T-cell (primary cell): ENCODE measurements around the gene AKAP8. TPM values are rescaled to one million over a fixed set of nuclear protein-coding genes. Genes with fewer than 3 reads are reported as not detected.

ENCODE experiments used
- ATAC-seq, 4 experiments: fragments of 200-7000 bp in 3 of 4; fragments of 150-1000 bp in 1 of 4; cut with Tn5 transposase; replicated peaks in 1 of 4; 1 replicate in 3 of 4; 2 replicates in 1 of 4; pipeline ENCODE4 v1.10.0; 2021; ENCODE audit warnings: moderate library complexity in 3 of 4, mild to moderate bottlenecking in 2 of 4, moderate number of reproducible peaks in 1 of 4
- CTCF ChIA-PET, 2 donors: fragments of 300-600 bp; sonication (Branson Sonifier 250); formaldehyde crosslinking; loops; one replicate each; lab custom pipeline; 2022; ENCODE audit warnings: antibody characterized with exemption in 2 of 2; lab: Charles Lee
- POLR2A ChIA-PET, 2 donors: fragments of 300-600 bp; sonication (Branson Sonifier 250); formaldehyde crosslinking; loops; one replicate each; lab custom pipeline; 2022; ENCODE audit warnings: antibody characterized with exemption in 2 of 2; lab: Charles Lee
- DNase-seq, 35 experiments: peaks; one replicate each; pipeline versions ENCODE4 v3.0.0 to v3.0.0-alpha.2; 2013 to 2023
- H3K27ac ChIP-seq: one replicate; pipeline ENCODE4 v1.5.1; 2013; ENCODE audit warnings: low read length
- H3K27me3 ChIP-seq, 2 experiments: replicated peaks in 1 of 2; 1 replicate in 1 of 2; 2 replicates in 1 of 2; pipeline versions ENCODE4 v1.6.1 to v1.7.0; 2013; ENCODE audit warnings: low read length in 1 of 2, mixed read lengths in 1 of 2; ENCODE audit not compliant: control insufficient read depth in 2 of 2, insufficient read depth in 2 of 2; ENCODE audit errors: extremely low read depth in 1 of 2
- H3K36me3 ChIP-seq, 2 donors: 1 replicate in 1 of 2; 2 replicates in 1 of 2; pipeline versions ENCODE4 v1.6.1 to v1.7.0; 2013; ENCODE audit warnings: low read length in 1 of 2; ENCODE audit not compliant: control insufficient read depth in 2 of 2, insufficient read depth in 1 of 2; ENCODE audit errors: extremely low read depth in 1 of 2
- H3K4me1 ChIP-seq, 2 experiments: 1 replicate in 1 of 2; 2 replicates in 1 of 2; pipeline versions ENCODE4 v1.6.1 to v1.7.0; 2013; ENCODE audit warnings: low read length in 2 of 2, mixed read lengths in 1 of 2; ENCODE audit not compliant: insufficient read depth in 2 of 2, control insufficient read depth in 1 of 2; ENCODE audit errors: extremely low read depth in 1 of 2
- H3K4me3 ChIP-seq, 2 donors: 1 replicate in 1 of 2; 2 replicates in 1 of 2; pipeline versions ENCODE4 v1.5.1 to v1.7.0; 2013; ENCODE audit warnings: mild to moderate bottlenecking in 2 of 2, low read length in 1 of 2, moderate library complexity in 1 of 2; ENCODE audit not compliant: control insufficient read depth in 1 of 2; ENCODE audit errors: extremely low read depth in 1 of 2
- H3K9me3 ChIP-seq: 2 replicates; pipeline ENCODE4 v1.7.0; 2013
- H3K27ac Mint-ChIP-seq, 2 donors: one replicate each; pipeline ENCODE4 v1.8.0; 2020 to 2021; ENCODE audit warnings: mild to moderate bottlenecking in 2 of 2, mixed read lengths in 2 of 2
- H3K27me3 Mint-ChIP-seq, 2 donors: one replicate each; pipeline ENCODE4 v1.8.0; 2021 to 2022; ENCODE audit warnings: mixed read lengths in 2 of 2
- H3K36me3 Mint-ChIP-seq: one replicate; pipeline ENCODE4 v1.8.0; 2021; ENCODE audit warnings: mixed read lengths
- H3K4me1 Mint-ChIP-seq, 3 donors: one replicate each; pipeline ENCODE4 v1.8.0; 2020 to 2022; ENCODE audit warnings: mixed read lengths in 3 of 3, mild to moderate bottlenecking in 1 of 3
- H3K4me3 Mint-ChIP-seq, 3 donors: one replicate each; pipeline ENCODE4 v1.8.0; 2020 to 2022; ENCODE audit warnings: mild to moderate bottlenecking in 3 of 3, mixed read lengths in 3 of 3, moderate library complexity in 3 of 3
- H3K9me3 Mint-ChIP-seq, 3 donors: one replicate each; pipeline ENCODE4 v1.8.0; 2020 to 2022; ENCODE audit warnings: mixed read lengths in 3 of 3
- WGBS: methylation state at CpG from one replicate; pipeline ENCODE4 v1.1.5; 2013; ENCODE audit warnings: missing lambda C conversion rate; ENCODE audit not compliant: insufficient coverage; 5-methylcytosine and 5-hydroxymethylcytosine counted together
- total RNA-seq, 35 experiments: library from RNA in 6 of 35; stranded (reverse) in 6 of 35; fragments of 120-200 nt in 1 of 35; gene quantifications; one replicate each; pipeline versions ENCODE4 v1.2.1 to v1.2.4 and lab custom pipeline; 2013 to 2026

Gene AKAP8
- total RNA-seq, 5 donors from 2014 or later (not counting 1 experiment from before 2014, with no cell fraction given), result 75.8 to 90.3 (median 86.7) TPM

- H3K4me3 ChIP-seq, result no peak overlapping the region
- H3K36me3 Mint-ChIP-seq, result peaks cover 22% of the 10 kb centered on the region
- peaks cover 22 to 70% of the 10 kb centered on the region in 2 donors for H3K36me3 ChIP-seq
- H3K27ac ChIP-seq, result no peak overlapping the region
- no peak for ATAC-seq
- no peak overlapping the region for H3K4me3 Mint-ChIP-seq
- H3K4me1 ChIP-seq, result peaks cover 6 to 48% of the 10 kb centered on the region in 2 experiments
- DNase-seq, result no peak
- no peak overlapping the region for H3K27ac Mint-ChIP-seq
- H3K27me3 ChIP-seq, result no peaks in the 10 kb centered on the region
- H3K9me3 ChIP-seq, result no peaks in the 10 kb centered on the region
- H3K4me1 Mint-ChIP-seq, result peaks cover 18 to 35% (median 33%) of the 10 kb centered on the region in 3 donors
- no peaks in the 10 kb centered on the region for H3K27me3 Mint-ChIP-seq
- ChIA-PET POLR2A (interaction anchor here in 1 of 2 donors (0.5 kb wide), 1 partner anchor 39 kb away, joined by 3 read pairs; no protein-coding TSS in a partner anchor), CTCF (no interaction called here)
- 97% methylated on average over 26 of the region's 30 CpGs for WGBS
- no peaks in the 10 kb centered on the region for H3K9me3 Mint-ChIP-seq
Observed at GRCh38 chr19:15372891-15373301, 6.7 kb downstream of the AKAP8 start.

GRCh38 chr19:15372470-15372869 is 7.1 kb downstream of the AKAP8 start:
- H3K4me1 Mint-ChIP-seq, result peaks cover 14 to 31% (median 29%) of the 10 kb centered on the region in 3 donors
- no peaks in the 10 kb centered on the region for H3K9me3 Mint-ChIP-seq
- ATAC-seq (no peak), DNase-seq (no peak)
- Histone ChIP-seq H3K4me3 (no peak overlapping the region), H3K9me3 (no peaks in the 10 kb centered on the region), H3K36me3 (peaks cover 22 to 75% of the 10 kb centered on the region in 2 donors), H3K27ac (no peak overlapping the region), H3K4me1 (peaks cover 2 to 43% of the 10 kb centered on the region in 2 experiments), H3K27me3 (no peaks in the 10 kb centered on the region)
- H3K27ac Mint-ChIP-seq, result no peak overlapping the region
- H3K4me3 Mint-ChIP-seq, result no peak overlapping the region
- WGBS, result 92% methylated on average over 13 of the region's 14 CpGs
- H3K27me3 Mint-ChIP-seq, result no peaks in the 10 kb centered on the region
- peaks cover 25% of the 10 kb centered on the region for H3K36me3 Mint-ChIP-seq
- POLR2A ChIA-PET, result interaction anchor here in 1 of 2 donors (0.7 kb wide), 1 partner anchor 23 kb away, joined by 8 read pairs; no protein-coding TSS in a partner anchor
- CTCF ChIA-PET, result no interaction called here

- ATAC-seq, result no peak
- Histone ChIP-seq H3K9me3 (no peaks in the 10 kb centered on the region), H3K4me1 (peaks cover 0 to 37% of the 10 kb centered on the region in 2 experiments), H3K27me3 (no peaks in the 10 kb centered on the region), H3K4me3 (no peak overlapping the region), H3K27ac (no peak overlapping the region), H3K36me3 (peaks cover 24 to 76% of the 10 kb centered on the region in 2 donors)
- ChIA-PET CTCF (no interaction called here), POLR2A (interaction anchor here in 1 of 2 donors (0.5 to 0.7 kb wide), 3 partner anchors 23 to 1862 kb away, joined by 4 to 8 read pairs (median 6); no protein-coding TSS in a partner anchor)
- Mint-ChIP-seq H3K36me3 (peaks cover 25% of the 10 kb centered on the region), H3K27ac (no peak overlapping the region), H3K4me1 (peaks cover 8 to 25% (median 23%) of the 10 kb centered on the region in 3 donors), H3K27me3 (no peaks in the 10 kb centered on the region), H3K4me3 (no peak overlapping the region), H3K9me3 (no peaks in the 10 kb centered on the region)
- 94% methylated on average over 13 of the region's 17 CpGs for WGBS
- DNase-seq, result no peak
Observed at GRCh38 chr19:15371786-15372380, 7.7 kb downstream of the AKAP8 start.

- ATAC-seq (no peak), DNase-seq (no peak)
- Mint-ChIP-seq H3K9me3 (no peaks in the 10 kb centered on the region), H3K36me3 (peaks cover 25% of the 10 kb centered on the region), H3K4me1 (peaks cover 4 to 19% (median 17%) of the 10 kb centered on the region in 3 donors), H3K27ac (no peak overlapping the region), H3K4me3 (no peak overlapping the region), H3K27me3 (no peaks in the 10 kb centered on the region)
- ChIA-PET POLR2A (interaction anchor here in 1 of 2 donors (0.5 to 0.6 kb wide), 2 partner anchors 45 to 88 kb away, joined by 4 read pairs; no protein-coding TSS in a partner anchor), CTCF (interaction anchor here in 1 of 2 donors (0.6 kb wide), 1 partner anchor 16 kb away, joined by 4 read pairs; no protein-coding TSS in a partner anchor)
- peaks cover 27 to 80% of the 10 kb centered on the region in 2 donors for H3K36me3 ChIP-seq
- H3K27ac ChIP-seq, result no peak overlapping the region
- peaks cover 0 to 30% of the 10 kb centered on the region in 2 experiments for H3K4me1 ChIP-seq
- no peaks in the 10 kb centered on the region for H3K27me3 ChIP-seq
- no peak overlapping the region for H3K4me3 ChIP-seq
- H3K9me3 ChIP-seq, result no peaks in the 10 kb centered on the region
- 97% methylated on average over 5 of the region's 7 CpGs for WGBS
Observed at GRCh38 chr19:15371119-15371518, 8.5 kb downstream of the AKAP8 start.

- ATAC-seq (no peak), DNase-seq (no peak)
- Mint-ChIP-seq H3K9me3 (no peaks in the 10 kb centered on the region), H3K4me1 (peaks cover 4 to 10% (median 5%) of the 10 kb centered on the region in 3 donors), H3K36me3 (peaks cover 25% of the 10 kb centered on the region), H3K4me3 (no peak overlapping the region), H3K27me3 (no peaks in the 10 kb centered on the region), H3K27ac (no peak overlapping the region)
- Histone ChIP-seq H3K4me1 (peaks cover 0 to 17% of the 10 kb centered on the region in 2 experiments), H3K27me3 (no peaks in the 10 kb centered on the region), H3K9me3 (no peaks in the 10 kb centered on the region), H3K4me3 (no peak overlapping the region), H3K27ac (no peak overlapping the region), H3K36me3 (peaks cover 27 to 88% of the 10 kb centered on the region in 2 donors)
- 96% methylated on average over 9 of the region's 9 CpGs for WGBS
- CTCF ChIA-PET, result interaction anchor here in 1 of 2 donors (1.2 kb wide), 1 partner anchor 10 kb away, joined by 8 read pairs; the partner anchor contains the start of gene AKAP8
- POLR2A ChIA-PET, result no interaction called here
Observed at GRCh38 chr19:15369594-15369891, 10.0 kb downstream of the AKAP8 start.

GRCh38 chr19:15368798-15369593 is 10.6 kb downstream of the AKAP8 start:
- no peak overlapping the region for H3K4me3 Mint-ChIP-seq
- no peak overlapping the region for H3K27ac Mint-ChIP-seq
- peaks cover 25% of the 10 kb centered on the region for H3K36me3 Mint-ChIP-seq
- no peaks in the 10 kb centered on the region for H3K27me3 Mint-ChIP-seq
- CTCF ChIA-PET, result no interaction called here
- no peak for DNase-seq
- Histone ChIP-seq H3K4me3 (no peak overlapping the region), H3K27me3 (no peaks in the 10 kb centered on the region), H3K27ac (no peak overlapping the region), H3K9me3 (no peaks in the 10 kb centered on the region), H3K4me1 (peaks cover 0 to 12% of the 10 kb centered on the region in 2 experiments), H3K36me3 (peaks cover 27 to 85% of the 10 kb centered on the region in 2 donors)
- H3K4me1 Mint-ChIP-seq, result peaks cover 4 to 10% (median 5%) of the 10 kb centered on the region in 3 donors
- 97% methylated on average over 33 of the region's 35 CpGs for WGBS
- POLR2A ChIA-PET, result interaction anchor here in 1 of 2 donors (0.5 kb wide), 1 partner anchor 1132 kb away, joined by 7 read pairs; no protein-coding TSS in a partner anchor
- no peaks in the 10 kb centered on the region for H3K9me3 Mint-ChIP-seq
- ATAC-seq, result no peak
